Colonic mucosa (tissue), 4 donors: Measurements from ENCODE around the gene HES4. TPM values are rescaled to one million over a fixed set of nuclear protein-coding genes. Genes with fewer than 3 reads are reported as not detected.
"Not testable (repeated sequence)": the region's sequence is repeated elsewhere in the genome, so short reads cannot be mapped to it uniquely, and the experiment has no call there.

Experiments
- DNase-seq: peaks from one replicate; pipeline ENCODE4 v3.0.0-alpha.2; 2020
- H3K27ac ChIP-seq: fragments of 200-600 bp; one replicate; pipeline ENCODE4 v1.8.0; 2021
- H3K27me3 ChIP-seq: fragments of 200-600 bp; one replicate; pipeline ENCODE4 v1.8.0; 2021
- H3K36me3 ChIP-seq: fragments of 200-600 bp; one replicate; pipeline ENCODE4 v1.8.0; 2021
- H3K4me1 ChIP-seq: fragments of 200-600 bp; one replicate; pipeline ENCODE4 v1.8.0; 2021; ENCODE audit warnings: mild to moderate bottlenecking
- H3K4me3 ChIP-seq: fragments of 200-600 bp; one replicate; pipeline ENCODE4 v1.8.0; 2021
- H3K9ac ChIP-seq, 2 donors: one replicate each; pipeline ENCODE4 v1.7.0; 2013; ENCODE audit warnings: control low read depth in 2 of 2, low read depth in 2 of 2, low read length in 2 of 2
- H3K9me3 ChIP-seq: fragments of 200-600 bp; one replicate; pipeline ENCODE4 v1.8.0; 2021
- intact Hi-C: fragments of 100-400 bp; cut with DNase I; formaldehyde crosslinking; loops from one replicate; pipeline ENCODE4 v1.14.1; 2022
- total RNA-seq, 2 donors: library from RNA; stranded (reverse); fragmentation: NEBNext Ultra II Directional in 1 of 2; extraction: Animal tissue kit (Norgen Biotek cat#: 25700) in 1 of 2; gene quantifications; one replicate each; pipeline ENCODE4 v1.2.1, GENCODE V29; 2021
- TF ChIP-seq, protein P1 (sequence below): fragments of 200-600 bp; IDR thresholded peaks from one replicate; pipeline ENCODE4 v1.8.0; 2022; ENCODE audit warnings: antibody characterized with exemption, mild to moderate bottlenecking
- donor health status: healthy.
- donor health status: DM: no; HTN: no; CAD: no.
- donor health status: DM: no; HTN: no; CAD: no.

HES4 gene
- total RNA-seq, 2 donors from 2014 or later: 30.5 to 47.3 TPM

DNA sequence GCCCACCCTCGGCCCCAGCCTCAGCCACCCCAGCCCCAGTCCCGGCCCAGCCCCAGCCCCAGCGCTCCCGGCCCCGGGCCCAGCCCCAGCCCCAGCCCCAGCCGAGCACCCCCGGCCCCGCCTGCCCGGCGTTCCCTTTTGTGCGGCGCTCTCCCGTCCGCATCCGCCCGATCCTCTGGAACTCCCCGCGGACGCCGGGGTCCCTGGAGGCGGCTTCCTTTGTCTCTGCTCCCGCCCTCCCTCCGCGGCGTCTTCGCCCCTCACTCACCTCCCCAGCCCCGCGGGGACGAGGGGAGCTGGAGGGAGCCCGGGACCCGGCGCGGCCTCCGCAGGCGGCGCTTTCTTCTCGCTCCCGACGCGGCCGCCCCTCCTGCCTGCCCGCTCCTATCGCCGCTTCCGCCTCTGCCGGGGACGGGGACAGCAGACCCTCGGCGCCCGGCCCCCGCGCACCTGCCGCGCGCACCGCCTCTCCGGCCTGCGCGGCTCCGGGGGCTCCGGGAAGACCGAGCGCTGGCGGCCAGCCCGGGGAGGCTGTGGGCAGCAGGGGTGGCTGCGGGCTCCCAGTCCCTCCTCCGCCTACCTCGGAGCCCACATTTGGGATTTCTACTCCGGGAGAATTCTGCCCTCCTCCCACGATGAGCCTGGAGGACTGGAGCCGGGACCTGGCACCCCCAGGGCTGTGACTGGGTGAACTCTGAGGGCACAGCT, 34.0 kb upstream of the HES4 start:
- intact Hi-C loops: no loop called here

DNA sequence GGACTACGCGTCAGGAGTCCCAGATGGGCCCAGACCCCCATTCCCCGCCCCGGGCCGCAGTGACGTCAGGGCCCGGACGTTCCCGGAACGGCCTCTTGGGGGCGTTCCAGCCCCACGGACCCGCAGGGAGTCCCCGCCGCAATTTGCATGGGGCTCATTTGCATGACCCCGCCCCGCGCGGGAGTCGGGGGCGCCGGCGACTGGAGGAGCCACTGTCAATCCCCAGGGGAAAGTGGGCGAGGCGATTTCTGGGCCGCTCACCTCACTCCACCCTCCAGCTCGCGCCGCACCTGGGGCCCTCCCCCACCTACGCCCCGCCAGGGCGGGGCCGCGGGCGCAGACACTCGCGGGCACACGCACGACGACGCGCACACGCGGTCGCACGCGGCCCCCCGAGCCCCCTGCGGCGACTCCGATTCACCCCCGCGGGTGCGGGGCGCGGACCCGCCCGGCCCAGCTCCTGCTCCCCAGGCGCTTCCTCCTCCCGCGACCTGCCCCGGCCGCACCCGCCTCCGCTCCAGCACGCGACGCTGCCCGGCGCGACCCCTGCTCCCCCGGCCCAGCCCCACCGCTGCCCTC, 33.2 kb upstream of the HES4 start:
- TF ChIP-seq, protein P1, sequence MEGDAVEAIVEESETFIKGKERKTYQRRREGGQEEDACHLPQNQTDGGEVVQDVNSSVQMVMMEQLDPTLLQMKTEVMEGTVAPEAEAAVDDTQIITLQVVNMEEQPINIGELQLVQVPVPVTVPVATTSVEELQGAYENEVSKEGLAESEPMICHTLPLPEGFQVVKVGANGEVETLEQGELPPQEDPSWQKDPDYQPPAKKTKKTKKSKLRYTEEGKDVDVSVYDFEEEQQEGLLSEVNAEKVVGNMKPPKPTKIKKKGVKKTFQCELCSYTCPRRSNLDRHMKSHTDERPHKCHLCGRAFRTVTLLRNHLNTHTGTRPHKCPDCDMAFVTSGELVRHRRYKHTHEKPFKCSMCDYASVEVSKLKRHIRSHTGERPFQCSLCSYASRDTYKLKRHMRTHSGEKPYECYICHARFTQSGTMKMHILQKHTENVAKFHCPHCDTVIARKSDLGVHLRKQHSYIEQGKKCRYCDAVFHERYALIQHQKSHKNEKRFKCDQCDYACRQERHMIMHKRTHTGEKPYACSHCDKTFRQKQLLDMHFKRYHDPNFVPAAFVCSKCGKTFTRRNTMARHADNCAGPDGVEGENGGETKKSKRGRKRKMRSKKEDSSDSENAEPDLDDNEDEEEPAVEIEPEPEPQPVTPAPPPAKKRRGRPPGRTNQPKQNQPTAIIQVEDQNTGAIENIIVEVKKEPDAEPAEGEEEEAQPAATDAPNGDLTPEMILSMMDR: peak; percentile 68
- Histone ChIP-seq H3K4me3 (peak overlapping the region; percentile 41), H3K4me1 (peaks cover 7% of the 10 kb centered on the region), H3K9me3 (no peaks in the 10 kb centered on the region), H3K27ac (no peak overlapping the region), H3K36me3 (no peaks in the 10 kb centered on the region), H3K27me3 (peaks cover 10% of the 10 kb centered on the region), H3K9ac (no peak overlapping the region)
- DNase-seq: peak; percentile 91
- intact Hi-C loops: no loop called here

More for the DNA sequence above, 34.0 kb upstream of the HES4 start:
- DNase-seq: no peak
- Histone ChIP-seq H3K9ac (no peak overlapping the region), H3K4me3 (peak overlapping the region; percentile 41), H3K9me3 (no peaks in the 10 kb centered on the region), H3K4me1 (peaks cover 7% of the 10 kb centered on the region), H3K36me3 (no peaks in the 10 kb centered on the region), H3K27ac (no peak overlapping the region), H3K27me3 (peaks cover 10% of the 10 kb centered on the region)
- TF ChIP-seq, protein P1: no peak

DNA sequence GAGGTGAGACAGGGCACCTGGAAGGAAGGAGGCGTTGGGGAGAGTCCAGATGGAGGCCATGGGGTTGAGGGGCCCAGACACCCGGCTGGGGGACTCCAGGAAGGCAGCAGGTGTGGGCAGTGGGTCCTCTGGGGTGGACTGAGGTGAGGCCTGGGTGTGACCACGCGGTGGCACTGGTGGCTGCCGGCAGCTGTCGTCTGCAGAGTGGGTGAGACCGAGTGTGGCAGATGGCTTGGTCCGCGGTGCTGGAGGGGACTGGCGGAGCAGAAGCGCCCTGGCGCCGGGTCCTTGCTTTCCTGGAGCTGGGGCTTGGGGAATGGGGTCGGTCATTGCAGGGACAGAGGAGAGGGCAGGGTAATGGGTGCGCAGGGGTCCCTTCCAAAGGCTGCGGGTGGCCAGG, 32.5 kb upstream of the HES4 start:
- H3K27ac ChIP-seq: no peak overlapping the region
- DNase-seq: no peak

GRCh38 chr1:1031659-1032235, 31.9 kb upstream of the HES4 start:
- Histone ChIP-seq H3K36me3 (no peaks in the 10 kb centered on the region), H3K4me1 (peaks cover 7% of the 10 kb centered on the region), H3K9ac (no peak overlapping the region), H3K27ac (no peak overlapping the region), H3K9me3 (no peaks in the 10 kb centered on the region), H3K27me3 (peaks cover 10% of the 10 kb centered on the region), H3K4me3 (no peak overlapping the region)
- intact Hi-C loops: no loop called here
- DNase-seq: no peak
- TF ChIP-seq, protein P1: no peak

More for the DNA sequence above, 32.5 kb upstream of the HES4 start:
- H3K4me3 ChIP-seq: peak overlapping the region; percentile 41
- no peaks in the 10 kb centered on the region for H3K36me3 ChIP-seq
- H3K4me1 ChIP-seq: peaks cover 7% of the 10 kb centered on the region
- TF ChIP-seq, protein P1: no peak
- H3K9me3 ChIP-seq: no peaks in the 10 kb centered on the region
- intact Hi-C loops: no loop called here
- H3K27me3 ChIP-seq: peaks cover 10% of the 10 kb centered on the region
- H3K9ac ChIP-seq: peak overlapping the region in 1 of 2 donors; percentile 40

GRCh38 chr1:1030867-1031658, 31.2 kb upstream of the HES4 start:
- DNase-seq, intact Hi-C loops, H3K4me3 ChIP-seq, H3K4me1 ChIP-seq, H3K9ac ChIP-seq, H3K36me3 ChIP-seq, H3K9me3 ChIP-seq, H3K27ac ChIP-seq: not testable (repeated sequence)
- H3K27me3 ChIP-seq: peaks cover 10% of the 10 kb centered on the region
